Large intestine (tissue), 3 donors: Measurements from ENCODE around the gene PTH1R. TPM values are rescaled to one million over a fixed set of nuclear protein-coding genes. Genes with fewer than 3 reads are reported as not detected.

ENCODE experiments used
- DNase-seq, 2 donors: peaks; one replicate each; pipeline versions ENCODE4 v3.0.0 to v3.0.0-alpha.2; 2013
- H3K27ac ChIP-seq: one replicate; pipeline ENCODE4 v1.5.1; 2013; ENCODE audit warnings: low read length
- H3K27me3 ChIP-seq: 2 replicates; pipeline ENCODE4 v1.6.1; 2013; ENCODE audit warnings: low read length; ENCODE audit not compliant: control insufficient read depth, insufficient read depth
- H3K36me3 ChIP-seq: 2 replicates; pipeline ENCODE4 v1.6.1; 2013; ENCODE audit warnings: low read length; ENCODE audit not compliant: control insufficient read depth, insufficient read depth
- H3K4me1 ChIP-seq: one replicate; pipeline ENCODE4 v1.6.1; 2013; ENCODE audit warnings: low read length; ENCODE audit not compliant: control insufficient read depth, insufficient read depth
- H3K4me3 ChIP-seq: one replicate; pipeline ENCODE4 v1.5.1; 2013; ENCODE audit warnings: low read length
- H3K9me3 ChIP-seq: one replicate; pipeline ENCODE4 v1.6.1; 2013; ENCODE audit warnings: mild to moderate bottlenecking, low read depth, low read length, moderate library complexity; ENCODE audit not compliant: control insufficient read depth
- WGBS: methylation state at CpG from one replicate; pipeline ENCODE4 v1.1.5; 2013; ENCODE audit warnings: low lambda C conversion rate; ENCODE audit not compliant: insufficient coverage; 5-methylcytosine and 5-hydroxymethylcytosine counted together
- polyA plus RNA-seq: library from polyadenylated mRNA; unstranded; fragments of 120-200 nt; gene quantifications from one replicate; pipeline ENCODE4 v1.2.1, GENCODE V29; 2013

PTH1R gene
- polyA plus RNA-seq, 1 donor = 8.7 TPM

- H3K36me3 ChIP-seq = no peaks in the 10 kb centered on the region
- no CpG with 5 or more reads among the region's 22 CpGs for WGBS
- no peak overlapping the region for H3K27ac ChIP-seq
- H3K4me3 ChIP-seq = no peak overlapping the region
- H3K27me3 ChIP-seq = peaks cover 21% of the 10 kb centered on the region
- H3K9me3 ChIP-seq = no peaks in the 10 kb centered on the region
- DNase-seq = no peak
- H3K4me1 ChIP-seq = peaks cover 5% of the 10 kb centered on the region
Observed at GRCh38 chr3:46899151-46900006, 21.9 kb downstream of the PTH1R start.

GRCh38 chr3:46900007-46900292, 22.4 kb downstream of the PTH1R start:
- WGBS = no CpG with 5 or more reads among the region's 5 CpGs
- peaks cover 21% of the 10 kb centered on the region for H3K27me3 ChIP-seq
- H3K4me1 ChIP-seq = peaks cover 5% of the 10 kb centered on the region
- H3K27ac ChIP-seq = no peak overlapping the region
- no peak overlapping the region for H3K4me3 ChIP-seq
- no peaks in the 10 kb centered on the region for H3K36me3 ChIP-seq
- no peak for DNase-seq
- H3K9me3 ChIP-seq = no peaks in the 10 kb centered on the region

DNA sequence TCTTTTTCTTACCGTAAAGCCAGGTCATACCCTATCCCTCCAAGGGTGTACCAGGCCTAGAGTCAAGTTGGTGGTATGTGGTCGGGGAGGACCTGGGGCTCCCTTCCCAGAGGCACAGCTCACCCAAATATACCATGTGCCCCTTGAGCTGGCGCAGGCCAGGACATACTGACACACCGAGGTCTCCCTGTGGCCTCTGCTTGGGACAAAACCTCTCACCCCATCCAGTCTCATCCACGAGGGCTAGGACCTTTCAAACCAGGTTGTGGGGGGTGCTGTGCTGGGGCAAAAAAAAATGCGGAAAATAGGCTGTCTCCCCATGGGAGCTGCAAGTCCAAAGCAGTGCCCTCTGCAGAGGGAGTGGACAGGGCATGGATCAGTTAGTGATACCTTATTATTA, 22.8 kb downstream of the PTH1R start:
- no peak overlapping the region for H3K4me3 ChIP-seq
- H3K36me3 ChIP-seq = no peaks in the 10 kb centered on the region
- WGBS = no CpG with 5 or more reads among the region's 6 CpGs
- H3K27ac ChIP-seq = no peak overlapping the region
- H3K4me1 ChIP-seq = peaks cover 5% of the 10 kb centered on the region
- peaks cover 21% of the 10 kb centered on the region for H3K27me3 ChIP-seq
- DNase-seq = no peak
- H3K9me3 ChIP-seq = no peaks in the 10 kb centered on the region

GRCh38 chr3:46901061-46901460, 23.5 kb downstream of the PTH1R start:
- Histone ChIP-seq H3K4me1 (peaks cover 5% of the 10 kb centered on the region), H3K27ac (no peak overlapping the region), H3K36me3 (no peaks in the 10 kb centered on the region), H3K9me3 (no peaks in the 10 kb centered on the region), H3K4me3 (no peak overlapping the region), H3K27me3 (peaks cover 21% of the 10 kb centered on the region)
- no peak for DNase-seq
- WGBS = no CpG with 5 or more reads among the region's 3 CpGs

DNA sequence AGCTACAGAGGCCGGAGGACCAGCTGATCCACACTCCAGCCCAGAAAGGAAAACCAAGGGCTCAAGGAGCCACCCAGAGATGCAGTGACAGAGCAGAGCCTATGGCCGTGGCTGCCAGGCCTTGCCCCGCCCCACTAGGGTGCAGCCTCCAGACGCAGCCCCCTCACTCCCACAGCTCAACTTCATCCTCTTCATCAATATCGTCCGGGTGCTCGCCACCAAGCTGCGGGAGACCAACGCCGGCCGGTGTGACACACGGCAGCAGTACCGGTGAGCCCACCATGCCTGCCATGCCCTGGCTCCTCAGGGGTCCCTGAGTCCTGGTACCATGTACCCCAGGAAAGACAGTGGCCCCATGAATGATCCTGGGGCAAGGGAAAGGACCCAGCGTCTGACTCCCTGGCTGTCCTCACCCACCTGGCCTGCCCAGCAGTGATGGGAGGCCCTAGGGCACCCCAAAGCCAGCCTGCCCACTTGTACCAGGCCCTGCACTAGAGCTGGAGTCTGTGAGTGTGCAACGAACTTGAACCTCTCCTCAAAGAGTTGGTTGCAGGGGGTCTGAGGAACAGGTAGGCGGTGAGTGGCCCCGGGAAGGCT, 24.2 kb downstream of the PTH1R start:
- no CpG with 5 or more reads among the region's 17 CpGs for WGBS
- Histone ChIP-seq H3K36me3 (no peaks in the 10 kb centered on the region), H3K27ac (no peak overlapping the region), H3K4me3 (no peak overlapping the region), H3K9me3 (no peaks in the 10 kb centered on the region), H3K4me1 (peaks cover 5% of the 10 kb centered on the region), H3K27me3 (peaks cover 21% of the 10 kb centered on the region)
- DNase-seq = no peak

GRCh38 chr3:46902188-46902631, 24.7 kb downstream of the PTH1R start:
- no CpG with 5 or more reads among the region's 15 CpGs for WGBS
- Histone ChIP-seq H3K36me3 (no peaks in the 10 kb centered on the region), H3K4me3 (no peak overlapping the region), H3K27ac (no peak overlapping the region), H3K4me1 (peaks cover 5% of the 10 kb centered on the region), H3K9me3 (no peaks in the 10 kb centered on the region), H3K27me3 (peaks cover 19% of the 10 kb centered on the region)
- no peak for DNase-seq

DNA sequence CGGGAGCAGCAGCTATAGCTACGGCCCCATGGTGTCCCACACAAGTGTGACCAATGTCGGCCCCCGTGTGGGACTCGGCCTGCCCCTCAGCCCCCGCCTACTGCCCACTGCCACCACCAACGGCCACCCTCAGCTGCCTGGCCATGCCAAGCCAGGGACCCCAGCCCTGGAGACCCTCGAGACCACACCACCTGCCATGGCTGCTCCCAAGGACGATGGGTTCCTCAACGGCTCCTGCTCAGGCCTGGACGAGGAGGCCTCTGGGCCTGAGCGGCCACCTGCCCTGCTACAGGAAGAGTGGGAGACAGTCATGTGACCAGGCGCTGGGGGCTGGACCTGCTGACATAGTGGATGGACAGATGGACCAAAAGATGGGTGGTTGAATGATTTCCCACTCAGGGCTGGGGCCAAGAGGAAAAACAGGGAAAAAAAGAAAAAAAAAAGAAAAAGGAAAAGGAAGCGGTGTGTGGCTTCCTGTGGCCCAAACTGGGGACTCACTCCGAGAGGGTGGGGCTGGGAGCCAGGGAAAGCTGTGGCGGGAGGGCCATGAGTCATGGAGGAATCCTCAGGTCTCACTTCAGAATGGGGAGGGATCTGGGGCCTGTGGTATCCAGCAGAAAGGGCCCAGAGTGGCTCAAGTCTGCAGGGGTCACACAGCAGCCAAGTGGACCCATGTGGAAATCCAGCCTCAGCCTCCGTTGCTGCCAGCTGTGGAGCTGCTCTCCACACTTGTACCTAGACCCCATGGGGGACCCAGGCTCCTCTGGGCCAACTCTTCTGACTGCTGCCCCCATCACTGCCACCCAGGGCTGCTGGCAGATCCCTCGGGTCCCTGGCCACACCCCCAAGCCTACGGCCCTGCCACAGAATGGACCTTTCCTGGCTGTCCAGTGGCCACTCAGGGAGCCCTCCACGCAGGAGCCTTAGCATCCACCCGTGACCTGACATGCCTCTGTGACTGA, 26.1 kb downstream of the PTH1R start:
- Histone ChIP-seq H3K36me3 (no peaks in the 10 kb centered on the region), H3K27ac (no peak overlapping the region), H3K27me3 (peaks cover 8% of the 10 kb centered on the region), H3K4me3 (no peak overlapping the region), H3K4me1 (no peaks in the 10 kb centered on the region), H3K9me3 (no peaks in the 10 kb centered on the region)
- no peak for DNase-seq
- 83% methylated on average over 1 of the region's 21 CpGs for WGBS

- DNase-seq = no peak
Observed at GRCh38 chr3:46904303-46905212, 27.0 kb downstream of the PTH1R start.

DNA sequence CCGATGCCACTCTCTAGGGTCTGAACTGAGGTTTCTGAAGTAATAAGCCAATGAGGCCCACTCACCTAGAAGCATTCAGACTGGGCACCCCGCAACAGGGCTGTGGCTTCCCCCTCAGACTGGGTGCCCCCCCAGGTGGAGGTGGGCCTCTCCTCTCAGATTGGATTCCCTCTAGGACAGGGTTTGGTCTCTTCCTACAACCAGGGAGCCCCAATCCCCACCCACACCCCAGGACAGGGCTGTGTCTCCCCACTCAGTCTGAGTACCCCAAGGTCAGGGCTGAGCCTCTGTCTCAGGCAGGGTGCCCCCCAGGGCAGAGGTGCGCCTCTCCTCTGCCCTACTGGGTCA, 27.7 kb downstream of the PTH1R start:
- DNase-seq = no peak
- no peaks in the 10 kb centered on the region for H3K36me3 ChIP-seq
- no peak overlapping the region for H3K4me3 ChIP-seq
- WGBS = no CpG with 5 or more reads among the region's 3 CpGs
- peaks cover 7% of the 10 kb centered on the region for H3K4me1 ChIP-seq
- no peak overlapping the region for H3K27ac ChIP-seq
- H3K27me3 ChIP-seq = no peaks in the 10 kb centered on the region
- no peaks in the 10 kb centered on the region for H3K9me3 ChIP-seq

More at GRCh38 chr3:46904303-46905212, 27.0 kb downstream of the PTH1R start:
- Histone ChIP-seq H3K4me1 (peaks cover 3% of the 10 kb centered on the region), H3K27ac (no peak overlapping the region), H3K36me3 (no peaks in the 10 kb centered on the region), H3K4me3 (no peak overlapping the region), H3K27me3 (peaks cover 2% of the 10 kb centered on the region), H3K9me3 (no peaks in the 10 kb centered on the region)
- WGBS = 100% methylated on average over 1 of the region's 18 CpGs
